Stimulated activated CD4-positive, alpha-beta T cell treated with anti-CD3 and anti-CD28 coated beads, Interleukin-15, amount 100 ng/mL, for 24 hours (primary cell): ENCODE results near the gene RNF10.
A peak's percentile ranks its signal among the peaks of the same experiment; 100 is the strongest.
"Not testable (repeated sequence)": the region's sequence is repeated elsewhere in the genome, so short reads cannot be mapped to it uniquely, and the experiment has no call there.

ENCODE experiments used
- DNase-seq: peaks from one replicate; pipeline ENCODE4 v3.0.0-alpha.2; 2020

The RNF10 gene

DNA sequence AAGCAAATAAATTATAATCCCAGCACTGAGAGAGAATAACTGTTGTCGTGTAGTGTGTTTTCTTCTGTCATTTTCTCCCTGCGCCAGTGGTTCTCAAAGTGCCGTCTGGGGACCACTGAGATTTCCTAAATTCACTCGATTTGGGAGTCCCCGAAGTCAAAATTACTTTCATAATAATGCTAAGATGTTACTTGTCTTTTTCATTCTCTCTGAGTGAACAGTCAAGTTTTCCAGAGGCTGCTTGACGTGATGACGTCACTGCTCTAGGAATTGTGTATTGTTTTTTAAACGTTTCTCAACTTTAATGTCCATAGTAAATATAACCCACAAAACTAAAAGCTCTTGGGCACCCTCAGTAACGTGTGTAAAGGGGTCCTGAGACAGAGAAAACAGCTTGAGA lies 47.8 kb downstream of the RNF10 start:
- peak; percentile 20 for DNase-seq

DNA sequence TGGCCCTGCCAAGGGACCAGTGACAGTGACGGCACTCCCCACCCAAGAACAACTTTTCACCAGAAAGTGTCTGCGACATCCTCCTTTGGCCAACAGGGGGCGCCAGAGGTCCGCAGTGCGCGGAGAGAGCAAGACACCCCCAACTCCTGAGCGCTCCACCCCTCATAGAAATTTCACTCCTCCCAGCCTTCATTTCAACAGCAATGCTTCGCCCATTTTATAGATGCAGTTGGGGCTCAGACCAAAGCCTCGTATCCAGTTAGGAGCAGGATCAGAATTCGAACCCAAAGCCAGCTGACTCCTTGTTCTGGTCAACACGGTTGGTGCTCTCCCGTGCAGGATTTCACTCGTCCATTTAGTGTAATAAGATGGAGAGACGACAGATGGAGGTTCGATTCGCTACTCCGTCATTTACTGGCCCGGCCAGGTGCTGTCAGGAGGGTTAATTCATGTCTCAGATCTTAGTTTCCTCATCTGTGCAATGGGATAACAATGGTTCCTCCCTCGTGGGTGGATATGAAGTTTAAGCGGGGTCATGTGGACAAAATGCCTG lies 49.4 kb downstream of the RNF10 start:
- DNase-seq = peak; percentile 88

DNA sequence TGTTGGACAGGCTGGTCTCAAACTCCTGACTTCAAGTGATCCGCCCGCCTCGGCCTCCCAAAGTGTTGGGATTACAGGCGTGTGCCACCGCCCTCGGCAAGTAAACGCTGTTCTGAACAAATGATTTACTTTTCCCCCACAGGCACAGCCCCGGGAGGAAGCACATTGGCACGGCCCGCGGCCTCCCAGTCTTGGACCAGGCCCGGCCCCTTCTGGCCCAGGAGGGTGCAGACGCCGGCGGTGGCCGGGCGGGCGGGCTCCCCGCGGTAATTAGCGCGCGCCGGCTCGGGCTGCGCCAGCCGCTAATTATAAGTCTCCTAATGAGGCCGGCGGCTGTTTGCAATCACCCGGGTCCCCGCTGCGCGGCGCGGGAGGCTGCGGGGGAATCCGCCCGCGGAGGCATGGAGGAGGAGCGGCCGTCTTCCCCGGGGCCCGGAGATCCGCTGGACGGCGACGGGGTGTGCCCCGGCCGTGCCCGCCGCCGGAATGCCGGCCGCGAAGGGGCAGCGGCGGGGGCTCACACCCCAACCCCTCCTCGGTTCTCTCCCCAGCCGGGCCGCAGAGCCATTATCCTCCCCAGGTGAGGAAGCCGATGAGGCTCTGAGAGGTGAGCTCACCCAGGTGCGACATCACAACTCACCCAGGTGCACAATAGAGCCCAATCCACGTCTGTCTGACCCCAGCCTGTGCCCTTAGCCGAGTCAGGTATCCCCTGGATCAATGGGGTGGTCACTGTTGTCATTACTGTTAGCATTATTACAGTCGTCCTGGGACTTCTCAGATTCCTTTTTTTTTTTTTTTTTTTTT lies 50.4 kb downstream of the RNF10 start:
- peak; percentile 70 for DNase-seq

DNA sequence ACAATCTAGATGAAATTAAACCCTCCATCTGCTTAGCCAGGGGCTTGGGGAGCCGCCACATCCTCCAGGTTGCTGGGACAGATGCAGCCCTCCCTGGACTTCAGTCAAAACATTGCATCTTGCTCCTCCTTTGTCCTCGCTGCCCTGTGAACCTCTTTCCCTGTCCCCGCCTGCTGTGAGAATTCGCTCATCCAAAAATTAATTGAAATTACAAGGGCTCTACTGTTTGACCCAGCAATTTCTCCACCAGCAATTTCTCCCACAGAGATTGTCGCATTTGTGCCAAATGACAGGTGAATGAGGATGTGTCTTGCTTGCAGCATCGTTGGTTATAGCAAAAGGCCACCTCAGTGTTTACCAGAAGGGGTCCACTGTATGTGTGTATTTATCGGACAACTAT lies 52.0 kb downstream of the RNF10 start:
- DNase-seq = no peak

DNA sequence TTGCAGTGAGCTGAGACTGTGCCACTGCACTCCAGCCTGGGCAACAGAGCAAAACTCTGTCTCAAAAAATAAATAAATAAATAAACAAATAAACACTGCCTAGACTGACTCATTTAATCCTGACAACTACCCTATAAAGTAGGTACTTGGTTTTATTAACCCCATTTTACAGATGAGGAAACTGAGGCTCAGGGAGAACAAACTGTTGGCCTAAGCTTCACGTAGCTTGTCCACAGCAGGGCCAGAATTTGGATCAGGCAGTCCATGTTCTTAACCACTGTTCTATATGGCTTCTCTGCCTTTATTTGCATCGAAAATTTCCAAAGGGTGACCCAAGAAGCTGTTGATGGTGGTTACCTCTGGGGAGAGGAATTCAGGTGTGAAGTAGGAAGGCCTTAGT lies 52.7 kb downstream of the RNF10 start:
- no peak for DNase-seq

DNA sequence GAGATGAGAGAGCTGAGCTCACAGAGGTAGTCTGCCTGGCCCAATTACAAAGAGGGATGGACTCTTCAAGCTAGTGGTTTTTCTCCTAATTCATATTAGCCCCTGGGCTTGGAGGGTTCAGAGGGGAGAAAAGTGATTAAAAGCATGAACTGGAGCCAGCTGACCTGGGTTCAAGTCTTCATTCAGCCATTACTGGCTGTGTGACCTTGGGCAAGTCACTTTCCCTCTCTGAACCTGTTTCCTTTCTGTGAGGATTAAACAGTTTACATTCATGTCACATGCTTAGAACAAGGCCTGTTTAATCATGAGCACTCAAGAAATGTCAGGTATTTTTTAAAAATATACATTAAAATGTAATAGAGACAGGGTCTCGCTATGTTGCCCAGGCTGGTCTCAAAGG lies 54.2 kb downstream of the RNF10 start:
- no peak for DNase-seq

DNA sequence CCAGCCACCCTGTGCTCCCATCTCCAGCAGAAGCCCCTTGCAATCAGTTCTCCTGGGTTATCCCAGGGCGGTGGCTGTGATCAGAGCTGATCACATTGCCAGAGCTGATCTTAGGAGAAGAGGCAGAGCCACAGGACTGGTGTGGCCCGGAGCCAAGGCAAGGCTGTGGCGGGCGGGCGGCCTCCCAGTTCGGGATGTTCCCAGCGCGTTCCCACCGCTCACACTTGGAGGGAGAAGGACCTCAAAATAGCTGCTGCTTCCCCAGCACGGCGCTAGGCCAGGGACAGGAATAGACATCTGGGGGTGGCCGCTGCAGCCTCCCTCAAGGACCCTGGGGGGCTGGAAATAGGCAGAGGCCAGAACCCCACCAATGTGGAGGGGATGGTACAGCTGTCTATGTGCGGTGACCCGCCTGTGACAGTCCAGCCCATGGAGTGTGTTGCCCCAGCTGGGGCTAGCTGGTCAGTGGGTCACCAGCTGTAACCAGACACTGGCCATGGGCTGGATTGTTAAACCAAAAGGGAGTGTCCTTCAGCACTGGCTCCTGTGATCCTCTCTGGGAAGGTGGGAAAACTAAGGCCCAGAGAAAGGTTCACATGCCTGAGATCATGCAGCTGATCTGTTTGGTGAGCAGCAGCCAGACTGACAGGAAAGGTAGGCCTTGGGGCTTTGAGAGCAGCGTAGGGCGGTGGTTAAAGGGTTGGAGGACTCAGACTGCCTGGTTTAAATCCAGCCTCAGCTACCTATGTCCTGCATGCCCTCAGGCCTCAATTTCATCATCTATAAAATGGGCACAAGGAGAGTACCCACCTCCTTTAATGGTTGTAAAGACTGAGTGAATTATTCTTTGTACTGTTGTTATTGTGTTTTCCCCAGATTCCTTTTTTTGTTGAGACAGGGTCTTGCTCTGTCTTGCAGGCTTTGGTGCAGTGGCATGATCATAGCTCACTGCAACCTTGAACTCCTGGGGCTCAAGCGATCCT lies 55.1 kb downstream of the RNF10 start:
- no peak for DNase-seq

- DNase-seq = no peak
These were observed 56.7 kb downstream of the RNF10 start for GRCh38 chr12:120590741-120591407.

DNA sequence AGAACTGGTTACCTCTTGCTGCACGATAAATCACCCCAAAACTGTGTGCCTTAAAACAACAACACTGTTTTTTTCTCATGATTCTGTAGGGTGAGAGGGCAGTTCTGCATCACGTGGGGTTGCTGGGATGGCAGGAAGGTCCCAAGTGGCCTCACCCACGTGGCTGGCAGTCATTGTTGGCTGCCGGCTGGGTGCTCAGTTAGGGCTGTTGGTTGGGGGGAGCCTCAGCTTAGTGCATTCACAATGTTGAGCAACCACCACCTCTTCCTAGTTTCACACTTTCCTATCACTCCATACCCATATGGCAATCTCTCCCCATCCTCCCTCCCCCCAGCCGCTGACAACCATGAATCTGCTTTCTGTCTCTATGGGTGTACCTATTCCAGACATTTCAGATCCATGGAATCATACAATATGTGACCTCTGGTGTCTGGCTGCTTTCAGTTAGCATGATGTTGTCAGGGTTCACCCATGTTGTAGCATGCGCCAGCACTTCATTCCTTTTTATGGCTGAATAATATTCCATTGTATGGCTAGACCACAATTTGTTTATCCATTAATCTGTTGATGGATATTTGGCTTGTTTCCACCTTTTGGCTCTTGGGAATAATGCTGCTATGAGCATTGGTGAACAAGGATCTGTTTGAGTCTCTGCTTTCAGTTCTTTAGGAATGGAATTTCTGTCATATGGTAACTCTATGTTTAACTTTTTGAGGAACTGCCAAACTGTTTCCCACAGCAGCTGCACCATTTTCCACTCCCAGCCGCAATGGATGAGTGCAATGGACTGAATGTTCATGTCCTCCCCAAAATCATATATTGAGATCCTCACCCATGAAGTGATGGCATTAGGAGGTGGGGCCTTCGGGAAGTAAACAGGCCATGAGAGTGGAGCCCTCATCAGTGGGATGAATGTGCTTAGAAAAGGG lies 58.2 kb downstream of the RNF10 start:
- DNase-seq = no peak

DNA sequence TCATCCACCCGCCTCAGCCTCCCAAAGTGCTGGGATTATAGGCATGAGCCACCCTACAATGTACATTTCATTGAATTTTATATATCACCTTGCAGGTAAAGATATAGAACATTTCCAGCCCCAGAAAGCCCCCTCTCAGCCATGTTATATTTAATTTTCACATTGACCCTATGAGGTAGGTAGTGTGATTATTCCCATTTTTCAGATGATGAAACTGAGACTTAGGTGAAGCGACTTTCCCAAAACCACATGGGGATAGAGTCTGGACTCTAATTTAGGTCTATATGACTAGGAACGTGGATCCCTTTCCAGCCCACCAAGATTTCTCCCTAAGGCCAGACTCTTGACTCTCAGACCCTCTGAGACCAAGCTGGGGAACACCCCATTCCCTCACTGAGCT lies 62.7 kb downstream of the RNF10 start:
- DNase-seq = no peak

DNA sequence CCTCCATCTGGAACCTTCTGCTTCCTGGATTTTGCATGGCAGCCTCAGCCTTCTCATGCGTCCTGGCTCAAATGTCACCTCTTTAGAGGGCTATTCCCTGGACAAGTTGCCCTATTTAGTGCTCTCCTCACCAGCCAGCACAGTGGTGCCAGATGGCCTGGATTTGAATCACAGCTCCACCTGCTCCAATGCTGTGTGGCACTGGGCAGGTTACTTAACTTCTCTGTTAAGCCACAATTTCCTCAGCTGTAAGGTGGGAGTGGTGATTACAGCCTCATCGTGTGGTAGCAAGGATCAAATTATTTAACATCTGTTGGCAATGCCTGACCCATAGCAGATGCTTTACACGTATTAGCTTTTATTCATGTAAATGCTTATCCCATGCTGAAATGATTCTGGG lies 63.7 kb downstream of the RNF10 start:
- DNase-seq = no peak

DNA sequence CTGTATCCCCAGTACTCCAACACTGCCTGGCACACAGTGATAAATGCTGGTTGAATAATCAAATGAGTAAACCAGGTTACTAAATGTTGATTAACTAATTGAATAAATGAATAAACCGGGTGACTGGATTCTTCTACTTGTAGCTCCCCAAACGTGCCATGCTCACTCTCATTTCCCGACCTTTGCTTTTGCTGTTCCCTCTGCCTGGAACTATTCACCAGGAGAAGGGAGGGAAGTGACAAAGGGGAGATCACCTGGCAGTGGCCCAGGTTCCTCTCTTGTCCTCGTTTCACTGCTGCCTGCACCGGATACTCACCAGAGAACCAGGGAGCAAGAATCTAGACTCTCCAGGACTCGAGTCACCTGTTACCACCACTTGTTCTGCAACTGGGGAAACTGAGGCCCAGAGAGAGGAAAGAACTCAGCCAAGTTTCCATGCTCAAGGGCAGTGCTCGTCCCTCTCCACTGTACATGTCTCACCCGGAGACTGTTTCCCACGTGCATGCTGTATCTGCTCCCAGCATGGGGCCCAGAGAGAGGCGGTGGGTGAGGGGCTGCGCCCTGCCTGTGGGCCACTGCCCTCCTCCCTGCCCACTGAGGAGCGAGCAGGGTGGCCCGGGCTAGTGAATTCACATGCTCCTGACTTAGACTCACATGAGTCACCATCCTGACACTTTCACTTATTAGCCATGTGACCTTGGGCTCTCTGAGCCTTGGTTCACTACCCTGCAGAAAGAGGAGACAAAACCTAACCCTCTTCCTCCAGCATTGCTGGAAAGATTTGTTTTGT lies 64.7 kb downstream of the RNF10 start:
- no peak for DNase-seq

GRCh38 chr12:120599672-120600552 lies 65.8 kb downstream of the RNF10 start:
- no peak for DNase-seq

GRCh38 chr12:120602416-120602815 lies 68.3 kb downstream of the RNF10 start:
- not testable (repeated sequence) for DNase-seq

GRCh38 chr12:120610560-120610959 lies 76.4 kb downstream of the RNF10 start:
- DNase-seq = no peak

- not testable (repeated sequence) for DNase-seq
These were observed 77.4 kb downstream of the RNF10 start for GRCh38 chr12:120611534-120611933.

GRCh38 chr12:120614848-120615247 lies 80.7 kb downstream of the RNF10 start:
- DNase-seq = peak; percentile 28

DNA sequence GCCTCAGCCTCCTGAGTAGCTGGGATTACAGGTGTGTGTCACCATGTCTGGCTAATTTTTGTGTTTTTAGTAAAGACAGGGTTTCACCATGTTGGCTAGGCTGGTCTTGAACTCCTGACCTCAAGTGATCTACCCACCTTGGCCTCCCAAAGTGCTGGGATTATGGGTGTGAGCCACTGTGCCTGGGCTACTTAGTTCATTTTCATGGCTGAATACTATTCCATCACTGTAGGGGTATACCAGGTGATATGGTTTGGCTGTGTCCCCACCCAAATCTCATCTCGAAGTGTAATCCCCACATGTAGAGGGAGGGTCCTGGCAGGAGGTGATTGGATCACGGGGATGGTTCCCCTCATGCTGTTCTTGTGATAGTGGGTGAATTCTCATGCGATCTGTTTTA lies 83.0 kb downstream of the RNF10 start:
- not testable (repeated sequence) for DNase-seq

DNA sequence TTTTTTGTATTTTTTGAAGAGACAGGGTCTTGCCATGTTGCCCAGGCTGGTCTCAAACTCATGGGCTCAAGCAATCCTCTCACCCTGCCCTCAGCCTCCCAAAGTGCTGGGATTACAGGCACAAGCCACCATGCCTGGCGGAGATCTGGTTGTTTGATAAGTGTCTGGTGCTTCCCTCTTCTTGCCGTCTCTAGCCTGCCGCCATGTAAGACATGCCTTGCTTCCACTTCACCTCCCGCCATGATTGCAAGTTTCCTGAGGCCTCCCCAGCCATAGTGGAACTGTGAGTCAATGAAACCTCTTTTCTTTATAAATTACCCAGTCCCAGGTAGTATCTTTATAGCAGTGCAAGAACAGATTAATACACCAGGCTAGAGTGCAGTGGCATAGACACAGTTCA lies 83.6 kb downstream of the RNF10 start:
- DNase-seq = not testable (repeated sequence)
